Measurements from ENCODE around the gene FOXJ1.

Gene FOXJ1

GRCh38 chr17:76176701-76177574 lies 35.9 kb upstream of the FOXJ1 start (continued):
- no peak for TF ChIP-seq ZNF645 (tag by site-specific recombination; IDR thresholded peaks at IDR 0.05)
- TF ChIP-seq ZFP69B (tag by site-specific recombination; IDR thresholded peaks at IDR 0.05): no peak
- TF ChIP-seq ZBTB21 (tag by site-specific recombination; IDR thresholded peaks at IDR 0.05): no peak
- no peak for TF ChIP-seq ZNF324 (tag by site-specific recombination; IDR thresholded peaks at IDR 0.05)
- TF ChIP-seq ZNF211 (tag by site-specific recombination; IDR thresholded peaks at IDR 0.05; ENCODE audit: low read depth): no peak
- no peak for TF ChIP-seq ZNF623 (tag by site-specific recombination; IDR thresholded peaks at IDR 0.05)
- TF ChIP-seq ATF2 (tag by site-specific recombination; IDR thresholded peaks at IDR 0.05; ENCODE audit: low read depth): no peak
- TF ChIP-seq SALL2 (tag by site-specific recombination; IDR thresholded peaks at IDR 0.05; ENCODE audit: borderline replicate concordance): no peak
- TF ChIP-seq ZNF747 (tag by site-specific recombination; IDR thresholded peaks at IDR 0.05): no peak
- TF ChIP-seq ZNF274 (IDR thresholded peaks at IDR 0.05; ENCODE audit: low read length): no peak
- TF ChIP-seq ZNF274 (tag by site-specific recombination; IDR thresholded peaks at IDR 0.05; ENCODE audit: borderline replicate concordance): no peak
- no peak for TF ChIP-seq ZNF701 (tag by site-specific recombination; IDR thresholded peaks at IDR 0.05)
- no peak for TF ChIP-seq ZNF660 (tag by site-specific recombination; IDR thresholded peaks at IDR 0.05)

GRCh38 chr17:76174037-76174436 lies 33.0 kb upstream of the FOXJ1 start:
- H3K27ac ChIP-seq (ENCODE audit: extremely low read depth, low read depth, low read length): no peak overlapping the region
- ChIA-PET CTCF (interaction anchor here (0.5 to 5.0 kb wide), 6 partner anchors 8 to 164 kb away, joined by 3 to 41 read pairs (median 3); no protein-coding TSS in a partner anchor), POLR2A (no interaction called here)

More at GRCh38 chr17:76174037-76174436, 33.0 kb upstream of the FOXJ1 start:
- Histone ChIP-seq H3K4me3 (ENCODE audit: low read depth, low read length) (no peak overlapping the region), H3K36me3 (ENCODE audit: control insufficient read depth in 2 of 2, insufficient read depth in 1 of 2, low read length in 2 of 2) (peaks cover 0 to 4% of the 10 kb centered on the region in 2 experiments; a peak in 2 of 3 replicates), H3K4me1 (ENCODE audit: control insufficient read depth, insufficient read depth, low read length) (no peaks in the 10 kb centered on the region), H3K9me3 (ENCODE audit: control insufficient read depth, insufficient read depth, low read depth, low read length) (no peaks in the 10 kb centered on the region)
- TF ChIP-seq ZNF544 (tag by site-specific recombination; IDR thresholded peaks at IDR 0.05) (no peak), ZNF48 (tag by site-specific recombination; IDR thresholded peaks at IDR 0.05) (no peak), ZNF449 (tag by site-specific recombination; IDR thresholded peaks at IDR 0.05) (no peak), SETDB1 (IDR thresholded peaks at IDR 0.05; ENCODE audit: insufficient read length, low read length) (no peak), ZBTB44 (tag by site-specific recombination; IDR thresholded peaks at IDR 0.05) (no peak), KLF7 (tag by site-specific recombination; IDR thresholded peaks at IDR 0.05; ENCODE audit: borderline replicate concordance) (no peak), ZNF624 (tag by site-specific recombination; IDR thresholded peaks at IDR 0.05) (no peak), ZNF423 (tag by site-specific recombination; IDR thresholded peaks at IDR 0.05) (no peak), REPIN1 (tag by site-specific recombination; IDR thresholded peaks at IDR 0.05; ENCODE audit: low read depth) (no peak), ZSCAN16 (tag by site-specific recombination; IDR thresholded peaks at IDR 0.05) (no peak), ZNF23 (tag by site-specific recombination; IDR thresholded peaks at IDR 0.05; ENCODE audit: borderline replicate concordance) (no peak)

All from HEK293 (cell line).